K562 treated with DMSO at 1 percent for 48 hours (cell line): ENCODE measurements around the gene PTCHD4. TPM values are rescaled to one million over a fixed set of nuclear protein-coding genes. Genes with fewer than 3 reads are reported as not detected.

Experiments
- total RNA-seq: library from RNA; unstranded; fragments of 300-600 nt; gene quantifications from 2 replicates; pipeline ENCODE4 v1.2.3, GENCODE V29; 2022; ENCODE audit warnings: low replicate concordance; ENCODE audit errors: extremely low read depth

Gene PTCHD4
- total RNA-seq: not detected in 2 replicates

GRCh38 chr6:48111143-48111506, at the start of gene PTCHD4:
Gene PTCHD4 (minus strand): TSS chr6:48111197. CDS start chr6:48068957, 42,240 bp downstream.

